HCT116 (cell line): ENCODE data around the gene LYSMD2. TPM values are rescaled to one million over a fixed set of nuclear protein-coding genes. Genes with fewer than 3 reads are reported as not detected.

Source experiments
- ATAC-seq: fragments of 200-7000 bp; cut with Tn5 transposase; 2 replicates; pipeline ENCODE4 v1.9.1; 2020; ENCODE audit warnings: mild to moderate bottlenecking, moderate library complexity
- BruUV-seq: library from RNA; stranded (reverse); fragments of 400-500 nt; replicated peaks from 2 replicates; lab custom pipeline; 2021; lab: Mats Ljungman, UMichigan
- CTCF ChIA-PET: fragments of 300-600 bp; sonication (Branson Sonifier 250); formaldehyde crosslinking; loops from one replicate; lab custom pipeline; 2021; ENCODE audit warnings: antibody characterized with exemption; lab: Charles Lee
- POLR2A ChIA-PET: fragments of 300-600, 350-600 bp; sonication (Branson Sonifier 250); formaldehyde crosslinking; loops from one replicate; lab custom pipeline; 2021; ENCODE audit warnings: antibody characterized with exemption; lab: Charles Lee
- RAD21 ChIA-PET, 2 experiments: fragments of 300-600 bp; sonication (Branson Sonifier 250); formaldehyde crosslinking; loops; one replicate each; lab custom pipeline; 2023; ENCODE audit warnings: low total read pairs in 2 of 2; ENCODE audit not compliant: uncharacterized antibody in 2 of 2, unreplicated experiment in 2 of 2, low non-redundant PET in 1 of 2; lab: Charles Lee
- DNase-seq: peaks from one replicate; pipeline ENCODE4 v3.0.0-alpha.2; 2010; ENCODE audit warnings: low read depth, low spot score
- H2AFZ ChIP-seq: fragments of 200-600 bp; shearing (Covaris generic), sonication (generic); 2 replicates; pipeline ENCODE4 v1.6.1; 2017; ENCODE audit warnings: low read depth, mixed run types, mixed read lengths, antibody characterized with exemption, low read length; ENCODE audit not compliant: poor library complexity, severe bottlenecking
- H3K27ac ChIP-seq: 2 replicates; pipeline ENCODE4 v1.5.1; 2012; ENCODE audit warnings: low read depth, low read length
- H3K27me3 ChIP-seq: fragments of 200-600 bp; sonication (generic); 2 replicates; pipeline ENCODE4 v1.6.1; 2016; ENCODE audit warnings: mixed run types, low read length, mixed read lengths; ENCODE audit not compliant: insufficient read depth
- H3K36me3 ChIP-seq, 2 experiments: fragments of 200-500 bp in 1 of 2; fragments of 200-600 bp in 1 of 2; sonication (Bioruptor generic) in 1 of 2; sonication (generic) in 1 of 2; 2 replicates each; pipeline versions ENCODE4 v1.5.1 to v1.6.1; 2014 to 2016; ENCODE audit warnings: low read length in 2 of 2, inconsistent platforms in 1 of 2, mixed read lengths in 1 of 2, mixed run types in 1 of 2; ENCODE audit not compliant: insufficient read depth in 2 of 2, control insufficient read depth in 1 of 2
- H3K4me1 ChIP-seq, 2 experiments: fragments of 200-600 bp in 1 of 2; sonication (generic) in 1 of 2; 2 replicates each; pipeline versions ENCODE4 v1.5.1 to v1.6.1; 2012 to 2017; ENCODE audit warnings: low read length in 2 of 2, inconsistent platforms in 1 of 2, mild to moderate bottlenecking in 1 of 2, mixed read lengths in 1 of 2, mixed run types in 1 of 2, moderate library complexity in 1 of 2; ENCODE audit not compliant: insufficient read depth in 2 of 2, control insufficient read depth in 1 of 2
- H3K4me2 ChIP-seq: fragments of 200-600 bp; sonication (generic); 2 replicates; pipeline ENCODE4 v1.6.1; 2017; ENCODE audit warnings: mixed run types, low read length, mixed read lengths
- H3K4me3 ChIP-seq, 2 experiments: fragments of 200-600 bp in 1 of 2; sonication (generic) in 1 of 2; replicated peaks in 1 of 2; 2 replicates each; pipeline ENCODE4 v1.5.1; 2011 to 2016; ENCODE audit warnings: low read length in 2 of 2, control low read depth in 1 of 2, low read depth in 1 of 2, mild to moderate bottlenecking in 1 of 2, mixed read lengths in 1 of 2, mixed run types in 1 of 2
- H3K79me2 ChIP-seq: fragments of 200-600 bp; sonication (generic); 2 replicates; pipeline ENCODE4 v1.6.1; 2017; ENCODE audit warnings: mild to moderate bottlenecking, mixed run types, low read length, moderate library complexity, mixed read lengths; ENCODE audit not compliant: insufficient read depth
- H3K9ac ChIP-seq: fragments of 200-600 bp; sonication (generic); 2 replicates; pipeline ENCODE4 v1.6.1; 2016; ENCODE audit warnings: low read length, mixed read lengths
- H3K9me2 ChIP-seq: fragments of 200-600 bp; sonication (generic), shearing (Covaris generic); 2 replicates; pipeline ENCODE4 v1.6.1; 2017; ENCODE audit warnings: mixed run types, mild to moderate bottlenecking, moderate library complexity; ENCODE audit not compliant: insufficient read depth
- H3K9me3 ChIP-seq, 2 experiments: fragments of 200-500 bp in 1 of 2; fragments of 200-600 bp in 1 of 2; sonication (Bioruptor generic) in 1 of 2; sonication (generic) in 1 of 2; 2 replicates each; pipeline ENCODE4 v1.6.1; 2014 to 2017; ENCODE audit warnings: low read length in 2 of 2, mixed read lengths in 2 of 2, inconsistent platforms in 1 of 2, low read depth in 1 of 2, mild to moderate bottlenecking in 1 of 2, mixed run types in 1 of 2, moderate library complexity in 1 of 2; ENCODE audit not compliant: control insufficient read depth in 1 of 2, insufficient read depth in 1 of 2
- H4K20me1 ChIP-seq: fragments of 200-600 bp; sonication (generic), shearing (Covaris generic); 2 replicates; pipeline ENCODE4 v1.6.1; 2017; ENCODE audit warnings: mixed run types, mild to moderate bottlenecking, moderate library complexity; ENCODE audit not compliant: insufficient read depth
- ATF3 ChIP-seq: IDR thresholded peaks from 2 replicates; pipeline ENCODE4 v1.6.1; 2012
- CBX3 ChIP-seq: IDR thresholded peaks from 2 replicates; pipeline ENCODE4 v1.6.1; 2012; ENCODE audit warnings: low read depth
- CEBPB ChIP-seq: IDR thresholded peaks from 2 replicates; pipeline ENCODE4 v1.6.1; 2012; ENCODE audit warnings: low read depth
- EGR1 ChIP-seq: IDR thresholded peaks from 2 replicates; pipeline ENCODE4 v1.6.1; 2012; ENCODE audit warnings: low read depth
- ELF1 ChIP-seq: IDR thresholded peaks from 2 replicates; pipeline ENCODE4 v1.6.1; 2012; ENCODE audit warnings: low read depth, borderline replicate concordance
- EZH2phosphoT487 ChIP-seq: fragments of 200-600 bp; IDR thresholded peaks from 2 replicates; pipeline ENCODE4 v1.6.1; 2018; ENCODE audit warnings: antibody characterized with exemption, borderline replicate concordance
- POLR2AphosphoS5 ChIP-seq: IDR thresholded peaks from 2 replicates; pipeline ENCODE4 v1.6.1; 2011; ENCODE audit warnings: mild to moderate bottlenecking, low read depth, low read length, moderate library complexity
- RAD21 ChIP-seq: IDR thresholded peaks from 2 replicates; pipeline ENCODE4 v1.6.1; 2012; ENCODE audit warnings: low read depth, mild to moderate bottlenecking
- SIN3A ChIP-seq: IDR thresholded peaks from 2 replicates; pipeline ENCODE4 v1.6.1; 2012; ENCODE audit warnings: low read depth
- SP1 ChIP-seq: IDR thresholded peaks from 2 replicates; pipeline ENCODE4 v1.6.1; 2012; ENCODE audit warnings: low read depth
- SRF ChIP-seq: IDR thresholded peaks from 2 replicates; pipeline ENCODE4 v1.6.1; 2012; ENCODE audit warnings: low read depth
- TCF7L2 ChIP-seq: IDR thresholded peaks from 2 replicates; pipeline ENCODE4 v1.7.0; 2011; ENCODE audit warnings: borderline replicate concordance, inconsistent platforms; ENCODE audit not compliant: insufficient read depth, insufficient read length; ENCODE audit errors: extremely low read depth
- YY1 ChIP-seq: IDR thresholded peaks from 2 replicates; pipeline ENCODE4 v1.6.1; 2011; ENCODE audit warnings: low read length, low read depth, moderate library complexity, mild to moderate bottlenecking; ENCODE audit not compliant: insufficient replicate concordance; ENCODE audit errors: extremely low read depth
- ZFX ChIP-seq: fragments of 450-650 bp; IDR thresholded peaks from 2 replicates; pipeline ENCODE4 v1.6.1; 2017
- ZNF274 ChIP-seq: fragments of 200-500 bp; sonication (Bioruptor generic); IDR thresholded peaks from 2 replicates; pipeline ENCODE4 v1.6.1; 2014; ENCODE audit warnings: mild to moderate bottlenecking, low read depth, low read length, inconsistent platforms
- intact Hi-C: fragments of 100-400 bp; cut with micrococcal nuclease; formaldehyde crosslinking; loops from 2 replicates; pipeline ENCODE4 v1.10.0; 2022
- total RNA-seq: library from RNA; stranded (reverse); gene quantifications from one replicate; pipeline ENCODE4 v1.2.1, GENCODE V29; 2021; ENCODE audit not compliant: unreplicated experiment
- TF ChIP-seq, protein P1 (sequence below), 3 experiments: fragments of 200-600 bp in 1 of 3; sonication (generic) in 1 of 3; IDR thresholded peaks in 2 of 3; conservative IDR thresholded peaks in 1 of 3; 2 replicates each; pipeline ENCODE4 v1.5.1; 2012 to 2017; ENCODE audit warnings: low read depth in 2 of 3, low read length in 2 of 3, antibody characterized with exemption in 1 of 3, borderline replicate concordance in 1 of 3, control low read depth in 1 of 3, mild to moderate bottlenecking in 1 of 3, mixed read lengths in 1 of 3, mixed run types in 1 of 3, moderate library complexity in 1 of 3; ENCODE audit not compliant: insufficient read depth in 1 of 3
- TF ChIP-seq, protein P2 (sequence below): IDR thresholded peaks from 2 replicates; pipeline ENCODE4 v1.6.1; 2012

The LYSMD2 gene
- total RNA-seq, 1 experiment from 2014 or later = 10.8 TPM

DNA sequence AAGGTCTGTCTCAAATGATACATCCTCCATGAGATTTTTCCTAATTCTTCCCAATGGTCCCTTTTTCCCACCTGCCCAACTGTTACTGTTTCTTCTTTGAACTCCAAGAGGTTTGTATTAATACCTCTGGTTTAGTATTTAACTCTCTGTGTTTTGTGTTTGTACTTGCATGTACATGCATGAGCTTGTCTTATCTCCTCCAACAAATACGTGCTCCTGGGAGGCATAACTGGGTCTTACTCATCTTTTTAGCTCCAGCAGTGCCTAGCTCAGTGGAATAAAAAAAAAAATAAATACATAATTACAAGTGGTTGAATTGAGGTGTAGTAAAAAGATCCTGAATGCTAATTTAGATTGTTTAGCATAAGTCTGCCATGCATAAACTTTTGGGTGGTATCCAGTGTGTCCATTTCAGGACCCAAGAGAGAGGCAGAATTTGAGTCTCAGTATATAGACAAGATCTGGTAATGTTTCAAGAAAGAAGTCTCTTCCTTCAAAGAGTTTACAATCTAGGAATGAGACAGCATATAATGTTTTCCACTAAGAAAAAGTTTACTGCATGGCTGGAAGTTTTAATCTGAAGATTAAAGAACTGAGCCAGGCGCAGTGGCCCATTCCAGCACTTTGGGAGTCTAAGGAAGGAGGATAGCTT is 1.7 kb upstream of the LYSMD2 start:
- POLR2A ChIA-PET = no interaction called here
- BruUV-seq = no TSS peak
- intact Hi-C loops = no loop called here

More for the DNA sequence above, 1.7 kb upstream of the LYSMD2 start:
- RAD21 ChIA-PET = no interaction called here
- no peak for TF ChIP-seq ZNF274
- TF ChIP-seq YY1 = no peak
- no peak for TF ChIP-seq POLR2AphosphoS5
- no peak for TF ChIP-seq TCF7L2
- no peak for TF ChIP-seq EGR1
- TF ChIP-seq CBX3 = no peak
- TF ChIP-seq RAD21 = no peak
- no peak for TF ChIP-seq EZH2phosphoT487
- TF ChIP-seq, protein P1, sequence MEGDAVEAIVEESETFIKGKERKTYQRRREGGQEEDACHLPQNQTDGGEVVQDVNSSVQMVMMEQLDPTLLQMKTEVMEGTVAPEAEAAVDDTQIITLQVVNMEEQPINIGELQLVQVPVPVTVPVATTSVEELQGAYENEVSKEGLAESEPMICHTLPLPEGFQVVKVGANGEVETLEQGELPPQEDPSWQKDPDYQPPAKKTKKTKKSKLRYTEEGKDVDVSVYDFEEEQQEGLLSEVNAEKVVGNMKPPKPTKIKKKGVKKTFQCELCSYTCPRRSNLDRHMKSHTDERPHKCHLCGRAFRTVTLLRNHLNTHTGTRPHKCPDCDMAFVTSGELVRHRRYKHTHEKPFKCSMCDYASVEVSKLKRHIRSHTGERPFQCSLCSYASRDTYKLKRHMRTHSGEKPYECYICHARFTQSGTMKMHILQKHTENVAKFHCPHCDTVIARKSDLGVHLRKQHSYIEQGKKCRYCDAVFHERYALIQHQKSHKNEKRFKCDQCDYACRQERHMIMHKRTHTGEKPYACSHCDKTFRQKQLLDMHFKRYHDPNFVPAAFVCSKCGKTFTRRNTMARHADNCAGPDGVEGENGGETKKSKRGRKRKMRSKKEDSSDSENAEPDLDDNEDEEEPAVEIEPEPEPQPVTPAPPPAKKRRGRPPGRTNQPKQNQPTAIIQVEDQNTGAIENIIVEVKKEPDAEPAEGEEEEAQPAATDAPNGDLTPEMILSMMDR (IDR thresholded peaks at IDR 0.05 in 2 of 3, conservative IDR thresholded peaks at IDR 0.05 in 1 of 3; ENCODE audit: borderline replicate concordance in 1 of 3, insufficient read depth in 1 of 3, low read depth in 2 of 3, low read length in 2 of 3) = no peak
- no peak for TF ChIP-seq SIN3A
- TF ChIP-seq, protein P2, sequence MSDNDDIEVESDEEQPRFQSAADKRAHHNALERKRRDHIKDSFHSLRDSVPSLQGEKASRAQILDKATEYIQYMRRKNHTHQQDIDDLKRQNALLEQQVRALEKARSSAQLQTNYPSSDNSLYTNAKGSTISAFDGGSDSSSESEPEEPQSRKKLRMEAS = no peak
- no peak for TF ChIP-seq ZFX
- TF ChIP-seq CEBPB = no peak
- no peak for TF ChIP-seq ATF3
- TF ChIP-seq SP1 = no peak
- no peak for TF ChIP-seq SRF
- no peak for TF ChIP-seq ELF1
- H3K9me3 ChIP-seq = no peaks in the 10 kb centered on the region
- H2AFZ ChIP-seq = peak overlapping the region; percentile 67
- CTCF ChIA-PET = interaction anchor here (1.5 to 3.1 kb wide), 2 partner anchors 38 to 89 kb away, joined by 3 to 8 read pairs; no protein-coding TSS in a partner anchor
- H3K27ac ChIP-seq = no peak overlapping the region
- H3K4me3 ChIP-seq = no peak overlapping the region
- no peak overlapping the region for H3K4me2 ChIP-seq
- H3K9ac ChIP-seq = no peak overlapping the region
- no peaks in the 10 kb centered on the region for H3K36me3 ChIP-seq
- no peaks in the 10 kb centered on the region for H3K9me2 ChIP-seq
- peaks cover 12 to 19% of the 10 kb centered on the region in 2 experiments for H3K4me1 ChIP-seq
- no peaks in the 10 kb centered on the region; the same call in 1 of the 2 replicates for H3K79me2 ChIP-seq
- no peaks in the 10 kb centered on the region for H3K27me3 ChIP-seq
- H4K20me1 ChIP-seq = no peaks in the 10 kb centered on the region
- DNase-seq (no peak), ATAC-seq (no peak)
